Vagina (tissue), 2 donors: ENCODE data around the gene CSF3. TPM values are rescaled to one million over a fixed set of nuclear protein-coding genes. Genes with fewer than 3 reads are reported as not detected.

Experiments
- DNase-seq, 2 donors: peaks; one replicate each; pipeline ENCODE4 v3.0.0-alpha.2; 2017; ENCODE audit errors: extremely low spot score in 2 of 2
- H3K27ac ChIP-seq: fragments of 200-600 bp; sonication (generic); one replicate; pipeline ENCODE4 v1.5.1; 2019
- H3K27me3 ChIP-seq: fragments of 200-600 bp; sonication (generic); one replicate; pipeline ENCODE4 v1.5.1; 2019
- H3K36me3 ChIP-seq, 2 donors: fragments of 200-600 bp; sonication (generic); one replicate each; pipeline ENCODE4 v1.5.1; 2017 to 2019
- H3K4me1 ChIP-seq: fragments of 200-600 bp; sonication (generic); one replicate; pipeline ENCODE4 v1.5.1; 2019
- H3K4me3 ChIP-seq, 2 donors: fragments of 200-600 bp; sonication (generic); 1 replicate in 1 of 2; 2 replicates in 1 of 2; pipeline ENCODE4 v1.5.1; 2016 to 2019
- H3K9me3 ChIP-seq: fragments of 200-600 bp; sonication (generic); one replicate; pipeline ENCODE4 v1.5.1; 2019
- CTCF ChIP-seq, 3 experiments: fragments of 450-650 bp in 2 of 3; fragments of 200-600 bp in 1 of 3; sonication (generic) in 1 of 3; IDR thresholded peaks; one replicate each; pipeline ENCODE4 v1.5.1; 2017 to 2019; ENCODE audit warnings: antibody characterized with exemption in 3 of 3, mild to moderate bottlenecking in 2 of 3, moderate library complexity in 2 of 3
- POLR2A ChIP-seq, 2 donors: fragments of 450-650 bp; IDR thresholded peaks; one replicate each; pipeline ENCODE4 v1.6.1; 2017; ENCODE audit warnings: antibody characterized with exemption in 2 of 2, mild to moderate bottlenecking in 2 of 2, moderate library complexity in 2 of 2
- POLR2AphosphoS5 ChIP-seq, 2 donors: sonication (generic); formaldehyde crosslinking; IDR thresholded peaks; one replicate each; pipeline ENCODE4 v1.9.0; 2017; ENCODE audit warnings: antibody characterized with exemption in 2 of 2, mild to moderate bottlenecking in 2 of 2, low read depth in 1 of 2; ENCODE audit not compliant: insufficient read depth in 1 of 2
- intact Hi-C: fragments of 100-400 bp; cut with DNase I; formaldehyde crosslinking; loops from one replicate; pipeline ENCODE4 v1.15.1; 2023
- total RNA-seq: library from RNA; depleted of rRNA; stranded (reverse); fragments of >200 nt; gene quantifications from one replicate; pipeline ENCODE4 v1.2.3, GENCODE V29; 2016

Gene CSF3
- total RNA-seq, 1 donor from 2014 or later: 25.3 TPM

GRCh38 chr17:40034426-40035161 lies 19.4 kb downstream of the CSF3 start:
- no peak overlapping the region for H3K27ac ChIP-seq
- TF ChIP-seq CTCF (IDR thresholded peaks at IDR 0.05): no peak
- no peak for TF ChIP-seq POLR2A (IDR thresholded peaks at IDR 0.05)
- no peak for TF ChIP-seq POLR2AphosphoS5 (IDR thresholded peaks at IDR 0.05; ENCODE audit: insufficient read depth in 1 of 2, low read depth in 1 of 2)
- no peak overlapping the region for H3K4me3 ChIP-seq
- DNase-seq: no peak
- no peaks in the 10 kb centered on the region for H3K27me3 ChIP-seq
- H3K36me3 ChIP-seq: peaks cover 0 to 55% of the 10 kb centered on the region in 2 donors
- intact Hi-C loops: no loop called here
- H3K9me3 ChIP-seq: no peaks in the 10 kb centered on the region
- peaks cover 10% of the 10 kb centered on the region for H3K4me1 ChIP-seq

- intact Hi-C loops: no loop called here
- H3K27ac ChIP-seq: no peak overlapping the region
- DNase-seq: no peak
- peaks cover 0 to 50% of the 10 kb centered on the region in 2 donors for H3K36me3 ChIP-seq
- H3K4me3 ChIP-seq: no peak overlapping the region
- H3K27me3 ChIP-seq: no peaks in the 10 kb centered on the region
- TF ChIP-seq POLR2AphosphoS5 (IDR thresholded peaks at IDR 0.05; ENCODE audit: insufficient read depth in 1 of 2, low read depth in 1 of 2) (no peak), CTCF (IDR thresholded peaks at IDR 0.05) (peak in 1 of 3 experiments; percentile 24)
- peaks cover 10% of the 10 kb centered on the region for H3K4me1 ChIP-seq
- no peaks in the 10 kb centered on the region for H3K9me3 ChIP-seq
These were observed 19.9 kb downstream of the CSF3 start for GRCh38 chr17:40035162-40035559.

- peaks cover 0 to 17% of the 10 kb centered on the region in 2 donors for H3K36me3 ChIP-seq
- no peaks in the 10 kb centered on the region for H3K9me3 ChIP-seq
- H3K27ac ChIP-seq: peak overlapping the region; percentile 79
- DNase-seq: no peak
- peaks cover 10% of the 10 kb centered on the region for H3K4me1 ChIP-seq
- TF ChIP-seq CTCF (IDR thresholded peaks at IDR 0.05) (peak in 2 of 3 experiments; percentile 70), POLR2AphosphoS5 (IDR thresholded peaks at IDR 0.05; ENCODE audit: insufficient read depth in 1 of 2, low read depth in 1 of 2) (peak in 1 of 2 donors; percentile 82), POLR2A (IDR thresholded peaks at IDR 0.05) (no peak)
- peak overlapping the region in 1 of 2 donors; percentile 7 for H3K4me3 ChIP-seq
- intact Hi-C loops: no loop called here
- H3K27me3 ChIP-seq: no peaks in the 10 kb centered on the region
These were observed 23.8 kb downstream of the CSF3 start for GRCh38 chr17:40038882-40039513.

GRCh38 chr17:40041196-40041595 lies 26.0 kb downstream of the CSF3 start:
- no peaks in the 10 kb centered on the region for H3K27me3 ChIP-seq
- TF ChIP-seq POLR2A (IDR thresholded peaks at IDR 0.05): no peak
- no peak for TF ChIP-seq CTCF (IDR thresholded peaks at IDR 0.05)
- no peak for TF ChIP-seq POLR2AphosphoS5 (IDR thresholded peaks at IDR 0.05; ENCODE audit: insufficient read depth in 1 of 2, low read depth in 1 of 2)
- H3K27ac ChIP-seq: no peak overlapping the region
- no peak overlapping the region for H3K4me3 ChIP-seq
- intact Hi-C loops: no loop called here
- peaks cover 10% of the 10 kb centered on the region for H3K4me1 ChIP-seq
- no peak for DNase-seq
- no peaks in the 10 kb centered on the region for H3K9me3 ChIP-seq
- H3K36me3 ChIP-seq: no peaks in the 10 kb centered on the region
